ENCODE data around the gene CES4A.
A peak's percentile ranks its signal among the peaks of the same experiment; 100 is the strongest.
"Not testable (repeated sequence)": the region's sequence is repeated elsewhere in the genome, so short reads cannot be mapped to it uniquely, and the experiment has no call there.

The CES4A gene

DNA sequence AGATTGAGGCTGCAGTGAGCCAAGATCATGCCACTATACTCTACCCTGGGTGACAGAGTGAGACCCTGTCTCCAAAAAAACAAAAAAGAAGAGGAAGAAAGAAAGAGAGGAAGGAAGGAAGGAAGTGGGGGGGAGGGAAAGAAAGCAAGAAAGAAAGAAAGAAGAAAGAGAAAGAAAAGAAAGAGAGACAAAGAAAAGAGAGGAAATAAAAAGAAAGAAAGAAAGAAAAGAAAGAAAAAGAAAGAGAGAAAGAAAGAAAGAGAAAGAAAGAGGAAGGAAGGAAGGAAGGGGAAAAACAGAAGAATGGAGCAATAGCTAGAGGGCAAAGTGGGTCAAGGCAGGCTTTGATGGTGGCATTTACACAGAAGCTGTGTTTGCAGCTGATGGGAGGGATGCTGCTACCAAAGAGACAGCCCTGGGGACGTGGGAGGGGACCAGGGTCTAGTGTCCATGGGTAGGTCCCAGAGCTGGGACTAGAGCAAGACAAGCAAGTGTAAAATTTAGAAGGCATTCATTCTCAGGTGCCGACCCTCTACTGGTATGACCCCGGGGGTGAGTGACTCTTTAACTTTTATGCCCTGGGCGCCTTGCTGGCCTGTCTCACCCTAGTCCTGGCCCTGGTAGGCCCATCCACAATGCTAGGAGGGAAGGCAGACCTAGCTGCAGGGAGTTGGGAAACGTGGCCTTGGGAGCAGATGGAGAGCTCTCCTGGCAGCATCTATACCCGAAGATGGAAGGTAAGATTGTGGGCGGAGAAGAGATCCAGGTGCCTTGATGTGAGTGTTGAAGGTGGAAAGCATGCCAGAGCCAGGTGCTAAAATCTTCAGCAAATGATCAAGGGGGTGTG lies 29.3 kb upstream of the CES4A start:
- no peak for DNase-seq

DNA sequence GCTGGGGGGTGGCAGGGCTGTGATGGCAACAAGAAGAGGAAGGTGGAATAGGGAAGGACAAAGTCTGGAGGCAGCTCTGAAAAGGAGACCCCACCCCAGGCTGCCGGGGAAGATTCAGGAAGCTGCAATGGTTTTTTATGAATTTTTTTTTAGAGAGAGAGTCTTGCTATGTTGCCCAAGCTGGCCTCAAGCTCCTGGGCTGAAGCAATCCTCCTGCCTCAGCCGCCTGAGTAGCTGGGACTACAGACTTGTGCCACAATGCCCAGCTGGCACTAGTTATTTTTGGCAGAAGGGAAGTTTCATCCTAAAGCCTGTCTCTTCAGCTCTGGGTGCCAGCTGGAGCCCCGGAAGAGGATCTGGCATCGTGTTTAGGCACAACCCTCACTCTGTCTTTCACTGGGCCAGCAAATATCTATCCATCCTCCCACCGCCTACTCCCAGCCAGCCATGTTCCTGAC lies 28.7 kb upstream of the CES4A start:
- DNase-seq, result no peak

DNA sequence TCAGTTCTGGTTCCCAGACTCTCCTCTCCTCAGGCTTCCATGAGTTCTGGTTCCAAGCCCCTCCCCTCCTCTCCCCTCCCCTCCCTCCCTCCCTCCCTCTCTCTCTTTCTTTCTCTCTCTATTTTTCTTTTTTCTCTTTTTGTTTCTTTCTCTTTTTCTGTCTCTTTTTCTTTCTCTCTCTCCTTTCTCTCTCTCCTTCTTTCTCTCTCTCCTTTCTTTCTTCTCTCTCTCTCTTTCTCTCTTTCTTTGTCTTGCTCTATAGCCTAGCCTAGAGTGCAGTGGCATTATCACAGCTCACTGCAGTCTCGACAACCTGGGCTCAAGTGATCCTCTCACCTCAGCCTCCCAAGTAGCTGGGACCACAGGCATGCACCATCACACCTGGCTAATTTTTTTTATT lies 28.1 kb upstream of the CES4A start:
- no peak for DNase-seq

DNA sequence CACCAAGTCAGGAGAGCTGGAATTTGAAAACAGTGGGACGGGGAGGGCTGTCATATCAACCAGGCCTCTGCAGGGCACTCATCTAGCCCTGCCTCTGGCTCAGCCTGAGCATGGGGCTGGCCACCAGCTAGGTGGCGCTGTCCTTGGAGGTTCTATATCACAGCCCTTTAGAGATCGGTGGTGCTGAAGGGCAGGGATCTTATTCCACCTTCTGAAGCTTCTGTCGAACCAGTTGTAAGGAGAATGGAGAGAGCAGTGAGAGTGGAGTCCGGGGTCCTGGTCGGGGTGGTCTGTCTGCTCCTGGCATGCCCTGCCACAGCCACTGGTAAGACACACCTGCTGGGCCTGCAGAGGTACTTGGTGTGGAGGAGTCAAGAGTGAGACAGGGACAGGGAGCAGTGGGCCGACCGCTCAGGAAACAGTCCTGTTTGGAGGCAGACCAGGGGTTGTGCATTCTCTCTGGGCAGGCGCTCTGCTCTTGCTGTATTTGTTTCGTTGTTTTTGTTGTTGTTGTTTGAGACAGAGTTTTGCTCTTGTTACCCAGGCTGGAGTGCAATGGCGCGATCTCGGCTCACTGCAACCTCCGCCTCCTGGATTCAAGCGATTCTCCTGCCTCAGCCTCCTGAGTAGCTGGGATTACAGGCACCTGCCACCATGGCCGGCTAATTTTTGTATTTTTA lies 27.2 kb upstream of the CES4A start, which contains the start of gene CES3:
Gene CES3 (plus strand): TSS at position 202 of the 680 bp plus-strand sequence. CDS start 42 bp downstream, at position 244.
- DNase-seq, result no peak

DNA sequence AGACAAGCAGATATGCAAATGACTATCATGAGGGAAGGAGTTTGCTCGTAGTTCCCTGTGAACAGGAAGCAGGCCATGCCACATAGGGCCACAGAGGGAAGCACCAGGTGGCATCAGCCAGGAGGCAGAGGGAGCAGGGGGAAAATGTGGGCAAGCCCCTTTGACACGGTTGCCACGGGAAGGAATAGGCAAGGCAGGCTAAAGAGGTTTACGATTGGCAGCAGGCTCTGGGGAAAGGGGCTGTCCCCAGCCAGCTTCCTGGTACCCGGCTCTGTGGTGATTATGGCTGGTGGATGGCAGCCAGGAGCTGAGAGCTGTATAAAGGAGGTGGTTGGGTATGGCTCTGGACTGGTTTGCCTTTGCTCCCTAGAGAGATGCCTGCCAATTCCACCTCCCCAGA lies 26.5 kb upstream of the CES4A start:
- no peak for DNase-seq

DNA sequence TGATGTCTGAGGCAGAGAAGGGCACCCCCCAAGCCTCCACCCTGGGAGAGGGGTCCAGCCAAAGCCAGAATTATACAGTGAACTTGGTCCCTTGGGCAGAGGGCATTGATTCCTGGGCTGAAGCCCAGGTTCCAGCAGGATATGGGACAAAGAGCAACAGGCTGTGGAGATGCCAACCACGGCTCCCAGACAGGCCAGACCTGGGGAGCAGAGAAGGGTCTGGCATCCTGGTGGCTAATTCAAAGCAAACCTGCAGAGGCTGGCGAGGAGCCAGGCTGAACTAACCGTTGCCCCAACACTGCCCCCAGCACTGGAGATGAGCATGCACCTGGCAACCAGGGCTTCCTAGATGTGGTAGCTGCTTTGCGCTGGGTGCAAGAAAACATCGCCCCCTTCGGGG lies 24.3 kb upstream of the CES4A start:
- no peak for DNase-seq

DNA sequence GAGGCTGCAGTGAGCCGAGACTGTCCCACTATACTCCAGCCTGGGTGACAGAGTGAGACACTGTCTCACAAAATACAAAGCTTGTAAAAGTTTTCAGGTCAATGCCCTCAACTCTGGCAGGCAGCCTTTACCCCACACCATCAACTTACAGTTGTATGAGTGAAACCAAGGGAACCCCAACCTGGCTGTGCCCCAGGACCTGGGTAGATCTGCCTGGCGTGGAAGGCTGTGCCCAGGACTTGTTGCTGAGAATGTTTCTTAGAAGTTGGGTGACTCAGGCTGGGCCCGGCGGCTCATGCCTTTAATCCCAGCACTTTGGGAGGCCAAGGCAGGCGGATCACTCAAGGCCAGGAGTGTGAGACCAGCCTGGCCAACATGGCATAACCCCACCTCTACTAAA lies 19.5 kb upstream of the CES4A start:
- DNase-seq, result no peak

DNA sequence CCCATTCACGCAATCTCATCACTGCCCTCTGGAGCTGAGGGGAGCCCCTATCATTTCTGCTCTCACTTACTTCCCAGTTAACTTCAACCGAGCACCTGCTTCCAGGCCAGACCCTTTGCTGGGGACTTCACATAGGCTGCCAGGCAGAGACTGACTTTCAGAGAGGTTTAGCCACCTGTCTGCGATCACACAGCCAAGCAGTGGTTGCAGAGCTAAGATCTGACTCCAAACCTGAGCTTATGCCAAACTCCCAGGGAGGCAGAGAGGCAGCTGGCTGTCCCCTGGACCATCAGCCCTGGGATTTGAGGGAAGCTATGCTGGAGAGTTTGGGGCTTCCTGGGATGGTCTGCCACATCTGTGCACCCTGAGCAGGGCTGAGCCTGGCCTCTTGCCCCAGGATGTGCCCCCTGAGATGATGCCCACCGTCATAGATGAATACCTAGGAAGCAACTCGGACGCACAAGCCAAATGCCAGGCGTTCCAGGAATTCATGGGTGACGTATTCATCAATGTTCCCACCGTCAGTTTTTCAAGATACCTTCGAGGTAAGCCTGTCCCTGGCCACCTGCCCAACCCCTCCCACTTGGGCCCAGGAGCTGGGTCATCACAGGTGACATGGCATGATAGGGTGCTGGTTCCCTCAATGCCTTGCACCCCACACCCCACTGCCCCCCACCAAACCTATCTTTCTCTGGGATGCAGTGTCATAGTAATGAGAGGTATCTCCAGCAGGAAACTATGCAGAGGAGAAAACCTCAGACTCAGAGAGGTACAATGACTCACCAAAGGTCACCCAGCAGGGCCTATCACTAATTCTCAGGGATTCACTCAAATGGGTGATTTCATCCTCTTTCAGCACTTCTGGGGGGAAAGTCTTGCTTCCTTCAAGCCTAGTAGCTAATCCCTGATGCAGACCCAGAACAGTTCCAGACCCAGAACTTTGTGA lies 17.3 kb upstream of the CES4A start:
- DNase-seq, result no peak

DNA sequence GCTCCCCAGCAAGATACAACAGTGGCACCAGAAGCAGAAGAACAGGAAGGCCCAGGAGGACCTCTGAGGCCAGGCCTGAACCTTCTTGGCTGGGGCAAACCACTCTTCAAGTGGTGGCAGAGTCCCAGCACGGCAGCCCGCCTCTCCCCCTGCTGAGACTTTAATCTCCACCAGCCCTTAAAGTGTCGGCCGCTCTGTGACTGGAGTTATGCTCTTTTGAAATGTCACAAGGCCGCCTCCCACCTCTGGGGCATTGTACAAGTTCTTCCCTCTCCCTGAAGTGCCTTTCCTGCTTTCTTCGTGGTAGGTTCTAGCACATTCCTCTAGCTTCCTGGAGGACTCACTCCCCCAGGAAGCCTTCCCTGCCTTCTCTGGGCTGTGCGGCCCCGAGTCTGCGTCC lies 15.4 kb upstream of the CES4A start:
- no peak for DNase-seq

DNA sequence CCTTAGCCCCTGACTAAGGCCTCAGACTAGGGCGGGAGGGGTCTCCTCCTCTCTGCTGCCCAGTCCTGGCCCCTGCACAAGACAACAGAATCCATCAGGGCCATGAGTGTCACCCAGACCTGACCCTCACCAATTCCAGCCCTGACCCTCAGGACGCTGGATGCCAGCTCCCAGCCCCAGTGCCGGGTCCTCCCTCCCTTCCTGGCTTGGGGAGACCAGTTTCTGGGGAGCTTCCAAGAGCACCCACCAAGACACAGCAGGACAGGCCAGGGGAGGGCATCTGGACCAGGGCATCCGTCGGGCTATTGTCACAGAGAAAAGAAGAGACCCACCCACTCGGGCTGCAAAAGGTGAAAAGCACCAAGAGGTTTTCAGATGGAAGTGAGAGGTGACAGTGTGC lies 14.7 kb upstream of the CES4A start:
- no peak for DNase-seq

DNA sequence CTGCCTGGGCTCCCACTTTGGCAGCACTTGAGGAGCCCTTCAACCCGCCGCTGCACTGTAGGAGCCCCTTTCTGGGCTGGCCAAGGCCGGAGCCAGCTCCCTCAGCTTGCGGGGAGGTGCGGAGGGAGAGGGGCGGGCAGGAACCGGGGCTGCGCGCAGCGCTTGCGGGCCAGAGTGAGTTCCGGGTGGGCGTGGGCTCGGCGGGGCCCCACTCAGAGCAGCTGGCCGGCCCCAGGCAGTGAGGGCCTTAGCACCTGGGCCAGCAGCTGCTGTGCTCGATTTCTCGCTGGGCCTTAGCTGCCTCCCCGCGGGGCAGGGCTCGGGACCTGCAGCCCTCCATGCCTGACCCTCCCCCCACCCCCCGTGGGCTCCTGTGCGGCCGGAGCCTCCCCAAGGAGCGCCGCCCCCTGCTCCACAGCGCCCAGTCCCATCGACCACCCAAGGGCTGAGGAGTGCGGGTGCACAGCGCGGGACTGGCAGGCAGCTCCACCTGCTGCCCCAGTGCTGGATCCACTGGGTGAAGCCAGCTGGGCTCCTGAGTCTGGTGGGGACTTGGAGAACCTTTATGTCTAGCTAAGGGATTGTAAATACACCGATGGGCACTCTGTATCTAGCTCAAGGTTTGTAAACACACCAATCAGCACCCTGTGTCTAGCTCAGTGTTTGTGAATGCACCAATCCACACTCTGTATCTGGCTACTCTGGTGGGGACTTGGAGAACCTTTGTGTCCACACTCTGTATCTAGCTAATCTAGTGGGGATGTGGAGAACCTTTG lies 14.0 kb upstream of the CES4A start:
- DNase-seq, result not testable (repeated sequence)

DNA sequence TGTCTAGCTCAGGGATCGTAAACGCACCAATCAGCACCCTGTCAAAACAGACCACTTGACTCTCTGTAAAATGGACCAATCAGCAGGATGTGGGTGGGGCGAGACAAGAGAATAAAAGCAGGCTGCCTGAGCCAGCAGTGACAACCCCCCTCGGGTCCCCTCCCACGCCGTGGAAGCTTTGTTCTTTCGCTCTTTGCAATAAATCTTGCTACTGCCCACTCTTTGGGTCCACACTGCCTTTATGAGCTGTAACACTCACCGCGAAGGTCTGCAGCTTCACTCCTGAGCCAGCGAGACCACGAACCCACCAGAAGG lies 13.5 kb upstream of the CES4A start:
- not testable (repeated sequence) for DNase-seq

DNA sequence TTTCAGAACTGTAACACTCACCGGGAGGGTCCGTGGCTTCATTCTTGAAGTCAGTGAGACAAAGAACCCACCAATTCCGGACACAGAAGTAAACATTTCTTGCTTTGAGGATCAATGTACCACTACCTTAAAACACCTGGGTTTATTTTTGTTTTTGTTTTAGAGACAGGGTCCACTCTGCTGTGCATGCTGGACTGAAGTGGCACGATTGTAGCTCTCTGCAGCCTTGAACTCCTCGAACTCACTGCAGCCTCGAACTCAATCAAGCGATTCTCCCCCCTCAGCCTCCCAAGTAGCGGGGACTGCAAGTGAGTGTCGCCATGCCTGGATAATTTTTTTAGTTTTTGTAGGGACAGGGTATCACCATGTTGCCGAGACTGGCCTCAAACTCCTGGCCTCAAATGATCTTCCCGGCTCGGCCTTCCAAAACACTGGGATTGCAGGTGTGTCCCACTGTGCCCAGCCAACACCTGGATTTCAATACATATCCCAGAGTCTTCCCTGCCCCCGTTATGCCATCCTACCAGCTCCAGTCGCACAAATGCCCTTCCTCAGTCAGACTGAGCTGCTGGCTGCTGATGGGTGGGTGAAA lies 13.0 kb upstream of the CES4A start:
- DNase-seq, result no peak

DNA sequence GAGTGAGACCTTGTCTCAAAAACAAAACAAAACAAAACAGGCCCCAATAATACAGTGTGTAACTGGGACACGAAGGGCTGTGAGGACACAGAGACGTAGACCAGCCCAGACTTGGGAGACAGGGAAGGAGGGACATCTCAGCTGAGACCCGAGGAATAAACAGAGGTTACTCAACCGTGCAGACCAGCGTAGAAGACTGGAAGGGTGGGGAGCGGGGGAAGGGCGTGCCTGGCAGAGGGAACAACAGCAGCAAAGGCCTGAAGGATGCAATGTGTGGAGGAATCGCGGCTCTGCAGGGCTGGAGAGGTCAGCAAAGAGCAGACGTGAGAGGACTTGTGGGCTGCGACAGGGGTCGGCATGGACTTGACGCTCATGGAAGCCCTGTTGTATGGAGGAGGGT lies 11.6 kb upstream of the CES4A start:
- DNase-seq, result no peak

DNA sequence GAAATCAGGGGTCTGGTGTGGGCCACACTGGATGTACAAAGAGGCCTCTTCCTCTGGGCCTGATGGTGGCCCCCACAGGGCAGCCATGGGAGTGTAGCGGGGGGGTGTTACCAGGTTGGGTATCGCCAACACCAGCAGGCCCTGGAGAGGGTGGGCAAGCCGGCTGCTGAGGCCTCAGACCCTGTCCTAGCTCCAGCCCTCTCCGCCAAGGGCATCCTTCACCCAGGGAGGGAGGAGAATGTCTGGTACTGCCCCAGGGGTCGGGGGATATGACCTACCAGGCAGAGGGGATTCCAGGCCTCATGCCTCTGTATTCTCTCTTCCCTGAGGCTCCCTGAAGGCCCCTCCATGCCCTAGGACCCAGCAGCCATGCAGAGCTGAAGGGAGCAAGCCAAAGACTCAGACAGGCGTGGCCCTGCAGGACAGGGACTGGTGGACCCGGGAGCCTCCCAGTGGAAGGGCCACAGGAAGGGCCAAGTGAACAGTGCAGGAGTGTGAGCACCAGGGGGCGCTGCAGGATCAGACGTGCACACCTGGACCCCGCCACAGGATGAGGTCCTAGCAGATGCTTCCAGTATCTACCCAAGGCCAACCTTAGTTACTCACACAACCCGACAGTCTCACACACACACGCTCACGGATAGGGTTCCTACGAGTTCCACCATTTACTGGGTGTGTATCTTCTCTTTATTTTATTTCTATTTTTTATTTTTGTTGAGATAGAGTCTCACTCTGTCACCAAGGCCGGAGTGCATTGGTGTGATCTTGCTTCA lies 10.9 kb upstream of the CES4A start:
- peak; percentile 83 for DNase-seq

DNA sequence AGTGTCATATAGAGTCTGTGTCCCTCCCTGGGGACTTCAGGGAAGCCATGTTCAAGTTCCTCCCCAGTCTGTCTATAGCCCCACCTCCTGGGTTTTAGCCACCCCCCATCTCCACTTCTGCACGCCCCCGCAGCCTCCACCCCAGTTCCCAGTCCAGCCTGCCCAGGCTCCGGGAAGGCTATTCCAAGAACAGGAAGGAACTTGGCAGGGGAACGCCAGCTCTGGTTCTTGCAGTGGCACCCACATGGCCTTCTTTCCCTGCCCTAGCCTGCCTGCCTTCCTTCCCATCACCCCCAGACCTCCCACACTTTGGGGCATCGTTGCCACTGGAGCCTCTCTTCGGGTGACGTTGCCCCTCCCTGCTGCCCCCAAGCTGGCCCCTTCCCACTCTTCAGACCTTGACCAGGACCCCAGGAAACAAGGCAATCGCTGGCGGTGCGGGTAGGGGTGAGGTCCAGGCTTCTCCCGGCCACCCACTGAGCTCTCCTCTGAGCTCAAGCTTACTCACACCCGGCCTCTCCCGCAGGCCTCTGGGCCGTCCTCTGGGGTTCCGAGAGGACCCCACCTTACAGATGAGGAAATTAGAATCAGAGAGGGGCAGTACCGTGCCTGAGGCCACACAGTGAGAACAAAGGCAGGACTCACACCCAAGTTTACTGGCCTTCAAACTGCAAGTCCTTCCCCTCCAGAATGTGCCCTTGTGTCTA lies 9.2 kb upstream of the CES4A start:
- peak; percentile 53 for DNase-seq

DNA sequence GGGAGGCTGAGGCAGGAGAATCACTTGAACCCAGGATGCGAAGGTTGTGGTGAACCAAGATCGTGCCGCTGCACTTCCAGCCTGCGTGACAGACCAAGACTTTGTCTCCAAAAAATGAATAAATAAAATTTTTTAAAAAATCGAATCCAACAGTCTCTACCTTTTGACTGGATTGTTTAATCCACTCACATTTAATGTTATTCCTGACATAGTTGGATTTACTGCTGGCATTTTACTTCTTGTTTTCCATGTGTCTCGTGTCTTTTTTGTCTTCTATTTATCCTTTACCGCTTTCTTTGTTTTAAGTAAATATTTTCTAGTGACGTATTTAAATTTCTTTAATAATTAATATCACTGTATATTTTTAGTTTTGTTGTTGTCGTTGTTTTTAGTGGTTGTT lies 5.4 kb upstream of the CES4A start:
- no peak for DNase-seq

DNA sequence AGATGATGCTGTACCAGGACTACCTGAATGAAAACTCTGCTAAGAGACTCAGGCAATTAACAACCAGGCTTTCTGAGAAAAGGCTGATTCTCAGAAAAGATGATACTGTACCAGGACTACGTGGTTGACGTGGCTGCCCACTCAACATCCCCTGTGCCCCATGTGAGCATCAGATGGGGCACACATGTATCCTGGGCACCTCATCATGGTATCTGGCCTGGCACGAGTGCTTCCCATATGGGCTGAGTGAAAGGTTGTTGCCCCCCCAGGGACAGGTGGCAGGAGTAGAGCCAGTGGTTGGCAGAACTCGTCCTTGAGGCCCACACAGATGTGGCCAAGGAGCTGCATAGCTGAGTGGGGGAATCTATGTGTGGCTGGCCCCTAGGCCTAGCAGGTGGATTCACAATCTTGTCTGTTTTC lies 3.5 kb upstream of the CES4A start:
- no peak for DNase-seq

DNA sequence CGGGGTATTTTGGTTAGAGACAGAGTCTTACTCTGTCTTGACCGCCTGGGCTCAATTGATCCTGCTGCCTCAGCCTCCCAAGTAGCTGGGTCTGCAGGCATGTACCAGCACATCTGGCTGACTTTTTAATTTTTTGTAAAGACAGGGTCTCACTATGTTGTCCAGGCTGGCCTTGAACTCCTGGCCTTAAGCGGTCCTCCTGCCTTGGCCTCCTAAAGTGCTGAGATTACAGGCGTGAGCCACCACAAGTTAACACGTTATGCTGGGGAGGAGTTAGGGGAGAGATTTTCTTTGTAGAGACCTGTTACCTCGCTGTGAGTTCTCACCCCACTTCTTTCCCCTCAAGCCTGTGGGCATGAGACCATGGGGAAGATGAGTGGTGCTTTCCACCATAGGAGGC lies 1.8 kb upstream of the CES4A start:
- DNase-seq, result no peak

DNA sequence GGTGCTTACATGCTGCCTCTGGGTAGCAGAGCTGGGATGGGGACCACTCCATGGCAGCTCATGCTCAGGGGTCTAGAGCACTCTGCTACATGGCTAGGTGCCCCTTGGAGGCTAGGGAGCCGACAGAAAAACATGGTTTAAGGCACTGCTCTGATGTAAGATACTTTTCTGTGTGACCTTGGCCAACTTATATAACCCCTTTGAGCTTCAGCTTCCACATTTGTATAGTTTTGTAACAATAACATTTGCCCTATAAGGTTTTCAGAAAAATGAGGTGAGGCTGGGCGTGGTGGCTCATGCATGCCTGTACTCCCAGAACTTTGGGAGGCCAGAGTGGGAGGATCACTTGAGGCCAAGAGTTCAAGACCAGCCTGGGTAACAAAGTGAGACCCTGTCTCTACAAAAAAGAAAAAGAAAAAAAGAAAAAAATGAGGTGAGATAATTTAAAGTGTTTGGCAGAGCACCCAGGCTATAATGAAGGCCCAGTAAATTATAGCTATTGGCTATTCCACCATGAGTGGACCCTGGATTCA lies 3.2 kb downstream of the CES4A start:
- no peak for DNase-seq

Measured in left hindlimb (tissue), 1 donor.